Ascending aorta (tissue), 2 donors: Measurements from ENCODE around the gene CLIP1. TPM values are rescaled to one million over a fixed set of nuclear protein-coding genes. Genes with fewer than 3 reads are reported as not detected.
"Not testable (repeated sequence)": the region's sequence is repeated elsewhere in the genome, so short reads cannot be mapped to it uniquely, and the experiment has no call there.

Experiments
- DNase-seq, 2 donors: peaks; one replicate each; pipeline ENCODE4 v3.0.0-alpha.2; 2019; ENCODE audit warnings: low spot score in 2 of 2
- H3K27ac ChIP-seq, 2 donors: fragments of 200-600 bp; sonication (generic); one replicate each; pipeline ENCODE4 v1.5.1; 2016 to 2017; ENCODE audit warnings: mild to moderate bottlenecking in 1 of 2
- H3K27me3 ChIP-seq: fragments of 200-600 bp; sonication (generic); one replicate; pipeline ENCODE4 v1.5.1; 2017
- H3K36me3 ChIP-seq, 2 donors: fragments of 200-600 bp; sonication (generic); one replicate each; pipeline ENCODE4 v1.5.1; 2016
- H3K4me1 ChIP-seq, 2 donors: fragments of 200-600 bp; sonication (generic); one replicate each; pipeline ENCODE4 v1.5.1; 2016 to 2017; ENCODE audit warnings: mild to moderate bottlenecking in 1 of 2
- H3K4me3 ChIP-seq, 2 donors: fragments of 200-600 bp; sonication (generic); one replicate each; pipeline ENCODE4 v1.5.1; 2016 to 2017; ENCODE audit warnings: mild to moderate bottlenecking in 1 of 2
- H3K9me3 ChIP-seq, 2 donors: fragments of 200-600 bp; sonication (generic); one replicate each; pipeline ENCODE4 v1.5.1; 2016
- intact Hi-C: fragments of 100-400 bp; cut with DNase I; formaldehyde crosslinking; loops from one replicate; pipeline ENCODE4 v1.15.1; 2023
- total RNA-seq: library from RNA; depleted of rRNA; stranded (reverse); fragments of >200 nt; gene quantifications from one replicate; pipeline ENCODE4 v1.1.0, GENCODE V29; 2016
- TF ChIP-seq, protein P1 (sequence below), 3 experiments: fragments of 200-600 bp in 2 of 3; fragments of 450-650 bp in 1 of 3; sonication (generic) in 2 of 3; IDR thresholded peaks; one replicate each; pipeline ENCODE4 v1.5.1; 2016 to 2019; ENCODE audit warnings: antibody characterized with exemption in 3 of 3, mild to moderate bottlenecking in 1 of 3, moderate library complexity in 1 of 3

Gene CLIP1
- total RNA-seq, 1 donor from 2014 or later = 44.7 TPM

DNA sequence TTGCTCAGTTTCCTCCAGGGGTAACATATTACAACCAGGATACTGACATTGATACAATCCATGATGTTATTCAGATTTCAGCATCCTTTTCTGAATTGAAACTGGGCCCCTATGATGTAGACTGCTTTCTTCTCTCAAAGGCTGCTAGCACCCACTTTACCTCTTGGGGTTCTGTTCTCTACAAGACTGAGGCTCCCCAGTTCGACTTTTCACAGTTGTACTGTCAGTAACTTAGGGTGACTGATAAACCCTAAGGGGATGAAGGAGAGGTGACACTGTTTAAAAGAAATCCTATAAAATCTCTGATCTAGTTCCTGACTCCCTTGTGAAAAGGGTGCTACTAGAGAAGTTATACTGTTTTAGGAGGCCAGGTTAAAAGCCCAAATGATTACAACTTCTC is 157.0 kb downstream of the CLIP1 start:
- no peak for DNase-seq
- intact Hi-C loops = loop anchor here (10.0 kb wide), 2 partner anchors 89 to 709 kb away; partner anchors contain the start of gene OGFOD2
- H3K9me3 ChIP-seq = no peaks in the 10 kb centered on the region

GRCh38 chr12:122260735-122261134 is 161.7 kb downstream of the CLIP1 start:
- not testable (repeated sequence) for DNase-seq, H3K4me3 ChIP-seq, H3K9me3 ChIP-seq, H3K4me1 ChIP-seq, H3K27ac ChIP-seq, H3K27me3 ChIP-seq
- peaks cover 39 to 68% of the 10 kb centered on the region in 2 donors for H3K36me3 ChIP-seq
- intact Hi-C loops = loop anchor here (10.0 kb wide), 2 partner anchors 94 to 714 kb away; partner anchors contain the start of gene OGFOD2

More for the DNA sequence above, 157.0 kb downstream of the CLIP1 start:
- TF ChIP-seq, protein P1, sequence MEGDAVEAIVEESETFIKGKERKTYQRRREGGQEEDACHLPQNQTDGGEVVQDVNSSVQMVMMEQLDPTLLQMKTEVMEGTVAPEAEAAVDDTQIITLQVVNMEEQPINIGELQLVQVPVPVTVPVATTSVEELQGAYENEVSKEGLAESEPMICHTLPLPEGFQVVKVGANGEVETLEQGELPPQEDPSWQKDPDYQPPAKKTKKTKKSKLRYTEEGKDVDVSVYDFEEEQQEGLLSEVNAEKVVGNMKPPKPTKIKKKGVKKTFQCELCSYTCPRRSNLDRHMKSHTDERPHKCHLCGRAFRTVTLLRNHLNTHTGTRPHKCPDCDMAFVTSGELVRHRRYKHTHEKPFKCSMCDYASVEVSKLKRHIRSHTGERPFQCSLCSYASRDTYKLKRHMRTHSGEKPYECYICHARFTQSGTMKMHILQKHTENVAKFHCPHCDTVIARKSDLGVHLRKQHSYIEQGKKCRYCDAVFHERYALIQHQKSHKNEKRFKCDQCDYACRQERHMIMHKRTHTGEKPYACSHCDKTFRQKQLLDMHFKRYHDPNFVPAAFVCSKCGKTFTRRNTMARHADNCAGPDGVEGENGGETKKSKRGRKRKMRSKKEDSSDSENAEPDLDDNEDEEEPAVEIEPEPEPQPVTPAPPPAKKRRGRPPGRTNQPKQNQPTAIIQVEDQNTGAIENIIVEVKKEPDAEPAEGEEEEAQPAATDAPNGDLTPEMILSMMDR (IDR thresholded peaks at IDR 0.05) = no peak
- H3K36me3 ChIP-seq = peaks cover 9 to 29% of the 10 kb centered on the region in 2 donors
- H3K27me3 ChIP-seq = no peaks in the 10 kb centered on the region
- peaks cover 0 to 8% of the 10 kb centered on the region in 2 donors for H3K4me1 ChIP-seq
- H3K4me3 ChIP-seq = peak overlapping the region; percentile 92 to 96
- H3K27ac ChIP-seq = peak overlapping the region; percentile 84 to 88

GRCh38 chr12:122258939-122259338 is 163.5 kb downstream of the CLIP1 start:
- H3K27me3 ChIP-seq, DNase-seq, intact Hi-C loops, H3K4me1 ChIP-seq, H3K27ac ChIP-seq, H3K4me3 ChIP-seq, H3K9me3 ChIP-seq: not testable (repeated sequence)
- peaks cover 46 to 73% of the 10 kb centered on the region in 2 donors for H3K36me3 ChIP-seq

- H3K4me1 ChIP-seq, intact Hi-C loops, H3K27ac ChIP-seq, H3K9me3 ChIP-seq, DNase-seq, H3K4me3 ChIP-seq, H3K27me3 ChIP-seq: not testable (repeated sequence)
- H3K36me3 ChIP-seq = peaks cover 46 to 73% of the 10 kb centered on the region in 2 donors
These were observed 164.0 kb downstream of the CLIP1 start for GRCh38 chr12:122258462-122258861.

GRCh38 chr12:122250536-122250935 is 171.9 kb downstream of the CLIP1 start:
- TF ChIP-seq, protein P1 (IDR thresholded peaks at IDR 0.05) = no peak
- Histone ChIP-seq H3K9me3 (no peaks in the 10 kb centered on the region), H3K4me3 (no peak overlapping the region), H3K27me3 (no peaks in the 10 kb centered on the region), H3K36me3 (peaks cover 28 to 44% of the 10 kb centered on the region in 2 donors), H3K27ac (no peak overlapping the region), H3K4me1 (no peaks in the 10 kb centered on the region)
- intact Hi-C loops = no loop called here
- no peak for DNase-seq

DNA sequence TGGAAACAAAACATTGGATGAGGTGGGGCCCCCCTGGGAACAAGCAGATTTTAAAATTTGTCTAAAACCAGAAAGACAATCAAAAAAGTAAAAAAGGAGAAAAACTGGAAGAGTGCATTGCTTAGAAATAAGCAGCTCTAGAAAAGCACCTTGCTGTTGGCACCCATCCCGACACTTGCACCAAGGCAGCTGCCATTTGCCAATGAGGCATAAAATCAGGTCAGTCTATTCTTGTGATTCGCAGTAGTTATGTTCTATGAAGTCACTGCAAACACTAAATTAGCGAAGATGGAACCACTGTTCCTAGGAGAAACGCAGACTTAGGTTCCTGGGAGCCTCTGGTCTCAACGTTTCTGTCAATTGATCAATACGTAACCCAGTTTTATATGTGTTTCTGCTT is 172.4 kb downstream of the CLIP1 start:
- H3K4me3 ChIP-seq = no peak overlapping the region
- peaks cover 28 to 41% of the 10 kb centered on the region in 2 donors for H3K36me3 ChIP-seq
- H3K27ac ChIP-seq = no peak overlapping the region
- no peak for DNase-seq
- no peaks in the 10 kb centered on the region for H3K4me1 ChIP-seq
- TF ChIP-seq, protein P1 (IDR thresholded peaks at IDR 0.05) = no peak
- H3K9me3 ChIP-seq = no peaks in the 10 kb centered on the region
- no peaks in the 10 kb centered on the region for H3K27me3 ChIP-seq
- intact Hi-C loops = no loop called here

GRCh38 chr12:122245553-122245952 is 176.9 kb downstream of the CLIP1 start:
- intact Hi-C loops = no loop called here
- no peak for DNase-seq
- peaks cover 43 to 61% of the 10 kb centered on the region in 2 donors for H3K36me3 ChIP-seq
- no peaks in the 10 kb centered on the region for H3K4me1 ChIP-seq
- no peaks in the 10 kb centered on the region for H3K27me3 ChIP-seq
- H3K27ac ChIP-seq = no peak overlapping the region
- TF ChIP-seq, protein P1 (IDR thresholded peaks at IDR 0.05) = no peak
- no peaks in the 10 kb centered on the region for H3K9me3 ChIP-seq
- no peak overlapping the region for H3K4me3 ChIP-seq
